Skeletal muscle tissue (tissue), 4 donors: ENCODE results near the gene FLT4. TPM values are rescaled to one million over a fixed set of nuclear protein-coding genes. Genes with fewer than 3 reads are reported as not detected.
"Not testable (repeated sequence)": the region's sequence is repeated elsewhere in the genome, so short reads cannot be mapped to it uniquely, and the experiment has no call there.

Experiments used
- H3K27ac ChIP-seq: one replicate; pipeline ENCODE4 v1.7.0; 2013; ENCODE audit warnings: mild to moderate bottlenecking, low read depth, low read length, inconsistent platforms
- H3K27me3 ChIP-seq, 3 donors: one replicate each; pipeline ENCODE4 v1.7.0; 2013; ENCODE audit warnings: low read length in 3 of 3; ENCODE audit not compliant: control insufficient read depth in 3 of 3, insufficient read depth in 3 of 3
- H3K36me3 ChIP-seq, 3 donors: one replicate each; pipeline ENCODE4 v1.7.0; 2013; ENCODE audit warnings: low read length in 3 of 3; ENCODE audit not compliant: control insufficient read depth in 3 of 3, insufficient read depth in 3 of 3
- H3K4me1 ChIP-seq, 3 donors: one replicate each; pipeline ENCODE4 v1.7.0; 2013; ENCODE audit warnings: low read length in 3 of 3, mild to moderate bottlenecking in 3 of 3; ENCODE audit not compliant: control insufficient read depth in 3 of 3, insufficient read depth in 3 of 3
- H3K4me3 ChIP-seq, 3 donors: one replicate each; pipeline ENCODE4 v1.7.0; 2013; ENCODE audit warnings: low read length in 3 of 3
- H3K9ac ChIP-seq, 3 donors: one replicate each; pipeline ENCODE4 v1.7.0; 2013; ENCODE audit warnings: low read length in 3 of 3, mild to moderate bottlenecking in 3 of 3, moderate library complexity in 2 of 3, low read depth in 1 of 3
- H3K9me3 ChIP-seq, 3 donors: one replicate each; pipeline ENCODE4 v1.7.0; 2013; ENCODE audit warnings: low read length in 3 of 3; ENCODE audit not compliant: control insufficient read depth in 3 of 3
- total RNA-seq: library from RNA; depleted of rRNA; stranded (reverse); fragments of >200 nt; gene quantifications from one replicate; pipeline ENCODE4 v1.2.3, GENCODE V29; 2014
- donor health status: Osteomylitis.

FLT4 gene
- total RNA-seq, 1 donor from 2014 or later, result 8.4 TPM

DNA sequence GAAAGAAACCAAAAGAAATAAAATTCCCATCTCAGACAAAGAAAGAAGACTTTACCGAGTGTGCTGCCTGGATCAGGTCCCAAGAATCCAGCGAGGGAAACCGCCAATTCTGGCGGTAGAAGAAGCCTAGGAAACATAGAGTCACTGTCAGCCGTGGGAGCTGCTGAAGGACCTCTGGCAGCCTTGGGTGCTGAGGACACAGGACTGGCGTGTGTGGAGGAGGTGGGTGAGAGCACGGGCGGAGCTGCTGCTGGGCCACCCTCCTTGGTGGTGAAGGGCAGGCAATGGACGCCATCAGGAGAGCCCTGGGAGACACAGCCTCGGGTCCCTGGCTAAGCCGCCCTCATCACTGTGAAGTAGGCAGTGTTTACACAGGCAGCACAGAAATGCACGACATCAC, 37.4 kb upstream of the FLT4 start:
- H3K27ac ChIP-seq, H3K4me3 ChIP-seq, H3K9me3 ChIP-seq, H3K36me3 ChIP-seq, H3K4me1 ChIP-seq, H3K9ac ChIP-seq: not testable (repeated sequence)
- H3K27me3 ChIP-seq, result peaks cover 13 to 58% (median 21%) of the 10 kb centered on the region in 3 donors

DNA sequence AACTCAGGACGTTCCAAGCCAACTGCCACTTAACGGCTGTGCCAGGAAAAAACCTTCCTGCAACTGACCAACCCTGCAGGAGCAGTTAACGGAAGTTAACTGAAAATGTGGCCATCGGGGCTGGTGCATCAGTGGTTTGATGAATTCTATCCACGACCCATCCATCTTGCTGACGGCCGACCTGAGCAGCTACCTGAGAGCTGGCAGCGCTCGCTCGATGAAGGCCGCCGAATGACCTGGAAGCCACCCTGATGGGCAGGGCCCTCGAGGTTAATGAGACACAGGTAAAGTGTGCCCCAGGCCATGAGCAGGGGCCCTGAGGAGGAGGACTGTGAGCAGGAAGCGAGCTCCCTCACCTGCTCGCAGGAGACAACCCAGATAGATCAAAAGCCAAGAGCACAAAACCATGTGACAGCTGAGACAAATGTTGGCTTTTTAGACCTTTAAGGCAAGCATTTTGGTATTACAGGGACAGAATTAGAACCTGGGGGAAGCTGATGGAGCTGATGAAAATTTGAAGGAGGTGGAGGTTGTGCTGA, 35.3 kb upstream of the FLT4 start:
- no peak overlapping the region for H3K9ac ChIP-seq
- H3K4me1 ChIP-seq, result no peaks in the 10 kb centered on the region
- no peaks in the 10 kb centered on the region for H3K36me3 ChIP-seq
- peaks cover 13 to 53% (median 16%) of the 10 kb centered on the region in 3 donors for H3K27me3 ChIP-seq
- no peak overlapping the region for H3K27ac ChIP-seq
- no peak overlapping the region for H3K4me3 ChIP-seq
- no peaks in the 10 kb centered on the region for H3K9me3 ChIP-seq

DNA sequence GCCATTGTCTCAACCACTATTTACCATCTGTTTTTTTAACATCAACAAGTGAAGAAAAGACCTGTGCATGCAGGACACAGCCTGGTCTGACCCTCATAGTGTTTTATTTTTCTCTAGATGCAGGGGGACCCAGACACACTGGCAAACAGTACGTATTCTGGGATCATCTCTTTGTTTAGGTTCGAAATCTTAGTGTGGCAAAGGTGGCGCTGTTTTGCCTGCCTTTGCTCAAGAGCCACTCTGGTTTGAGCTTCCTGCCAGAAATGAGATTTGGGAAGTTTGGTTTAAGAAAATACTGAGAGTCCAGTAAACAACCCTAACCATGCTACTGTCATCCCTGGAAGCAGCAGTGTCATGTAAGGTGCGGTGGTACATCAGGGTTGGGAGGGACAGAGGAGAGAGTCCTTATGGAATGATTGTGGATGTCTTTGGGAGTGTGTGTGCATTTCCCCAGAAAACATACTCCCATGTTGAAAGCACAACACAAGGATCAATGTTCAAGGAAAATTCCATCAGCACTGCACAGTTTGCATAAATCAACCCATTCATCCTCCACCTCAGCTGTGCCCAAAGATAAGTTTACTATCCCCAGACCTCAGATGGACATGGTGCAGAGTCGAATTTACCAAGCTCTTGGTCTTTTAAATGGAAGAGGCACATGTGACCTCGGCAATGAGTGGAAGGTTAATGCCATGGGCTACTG, 34.0 kb upstream of the FLT4 start:
- H3K4me3 ChIP-seq, result no peak overlapping the region
- H3K27ac ChIP-seq, result no peak overlapping the region
- no peaks in the 10 kb centered on the region for H3K36me3 ChIP-seq
- no peaks in the 10 kb centered on the region for H3K9me3 ChIP-seq
- H3K27me3 ChIP-seq, result peaks cover 8 to 50% (median 16%) of the 10 kb centered on the region in 3 donors
- H3K4me1 ChIP-seq, result no peaks in the 10 kb centered on the region
- H3K9ac ChIP-seq, result no peak overlapping the region

DNA sequence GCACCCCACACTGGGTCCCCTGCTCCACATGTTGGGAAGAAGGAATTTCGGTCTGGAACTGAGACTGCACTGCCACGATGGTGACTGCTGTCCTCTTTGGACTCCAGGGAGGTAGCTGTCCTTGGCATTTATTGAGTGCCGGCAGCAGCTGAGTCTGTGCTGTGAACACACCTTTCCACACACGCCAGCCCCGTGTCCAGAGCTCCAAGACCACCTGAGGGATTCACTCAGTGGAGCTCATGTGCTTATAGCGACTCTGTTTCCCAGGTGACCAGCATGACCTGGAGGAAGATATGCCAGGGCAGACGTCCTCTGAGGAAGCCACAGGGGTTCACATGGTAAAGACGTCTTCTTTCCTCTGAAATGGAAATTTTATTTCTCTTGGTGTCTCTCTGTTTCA, 33.2 kb upstream of the FLT4 start:
- Histone ChIP-seq H3K36me3 (no peaks in the 10 kb centered on the region), H3K27ac (no peak overlapping the region), H3K27me3 (peaks cover 8 to 48% (median 16%) of the 10 kb centered on the region in 3 donors), H3K4me1 (no peaks in the 10 kb centered on the region), H3K9me3 (no peaks in the 10 kb centered on the region), H3K4me3 (no peak overlapping the region), H3K9ac (no peak overlapping the region)

DNA sequence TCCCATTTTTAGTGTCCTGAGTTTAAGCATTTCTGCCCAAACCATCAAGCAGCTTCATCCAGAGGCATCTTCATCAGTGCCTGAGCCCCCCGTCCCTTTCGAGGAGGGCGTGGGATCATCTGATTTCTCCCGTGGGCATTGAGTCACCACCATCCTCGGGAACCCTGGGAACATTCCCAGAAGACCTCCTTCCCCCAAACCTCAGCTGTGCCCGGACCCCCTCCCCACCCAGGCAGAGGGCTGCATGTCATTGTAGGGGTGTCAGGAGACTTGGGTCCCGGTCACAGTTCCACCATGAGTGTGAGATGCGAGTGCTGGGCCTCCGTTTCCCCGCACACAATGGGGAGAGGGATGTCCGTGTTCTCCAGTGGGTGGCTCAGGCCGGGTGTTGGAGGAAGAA, 32.6 kb upstream of the FLT4 start:
- not testable (repeated sequence) for H3K27ac ChIP-seq
- H3K27me3 ChIP-seq, result peaks cover 8 to 43% (median 16%) of the 10 kb centered on the region in 3 donors

DNA sequence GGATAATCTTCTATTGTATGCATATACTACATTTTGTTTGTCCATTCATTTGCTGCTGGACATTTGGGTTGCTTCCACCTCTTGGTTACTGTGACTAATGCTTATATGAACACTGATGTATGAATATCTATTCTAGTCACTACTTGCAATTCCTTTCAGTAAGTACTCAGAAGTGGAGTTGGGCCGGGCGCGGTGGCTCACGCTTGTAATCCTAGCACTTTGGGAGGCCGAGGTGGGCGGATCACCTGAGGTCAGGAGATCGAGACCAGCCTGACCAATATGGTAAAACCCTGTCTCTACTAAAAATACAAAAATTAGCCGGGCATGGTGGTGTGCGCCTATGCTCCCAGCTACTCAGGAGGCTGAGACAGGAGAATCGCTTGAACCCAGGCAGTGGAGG, 28.9 kb upstream of the FLT4 start:
- not testable (repeated sequence) for H3K4me3 ChIP-seq, H3K27ac ChIP-seq, H3K36me3 ChIP-seq, H3K4me1 ChIP-seq, H3K9ac ChIP-seq, H3K9me3 ChIP-seq
- H3K27me3 ChIP-seq, result peaks cover 8 to 42% (median 10%) of the 10 kb centered on the region in 3 donors

More for the DNA sequence above, 32.6 kb upstream of the FLT4 start:
- not testable (repeated sequence) for H3K4me3 ChIP-seq, H3K9ac ChIP-seq, H3K9me3 ChIP-seq, H3K4me1 ChIP-seq, H3K36me3 ChIP-seq

DNA sequence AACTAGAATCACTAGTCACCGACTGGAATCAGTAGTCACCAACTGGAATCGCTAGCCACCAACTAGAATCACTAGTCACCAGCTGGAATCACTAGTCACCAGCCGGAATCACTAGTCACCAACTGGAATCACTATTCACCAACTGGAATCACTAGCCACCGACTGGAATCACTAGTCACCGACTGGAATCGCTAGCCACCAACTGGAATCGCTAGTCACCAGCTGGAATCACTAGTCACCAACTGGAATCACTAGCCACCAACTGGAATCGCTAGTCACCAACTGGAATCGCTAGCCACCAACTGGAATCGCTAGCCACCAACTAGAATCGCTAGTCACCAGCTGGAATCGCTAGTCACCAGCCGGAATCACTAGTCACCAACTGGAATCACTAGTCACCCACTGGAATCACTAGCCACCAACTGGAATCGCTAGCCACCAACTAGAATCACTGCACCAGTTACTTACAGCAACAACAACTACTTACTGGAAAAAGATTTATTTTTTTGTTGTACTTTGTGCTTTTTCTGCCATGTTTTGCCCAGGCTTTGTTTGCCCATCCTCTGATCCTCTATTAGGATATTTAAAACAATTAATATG, 25.7 kb upstream of the FLT4 start:
- peaks cover 0 to 2% (median 2%) of the 10 kb centered on the region in 3 donors for H3K4me1 ChIP-seq
- H3K4me3 ChIP-seq, result no peak overlapping the region
- no peaks in the 10 kb centered on the region for H3K9me3 ChIP-seq
- peaks cover 7 to 30% (median 10%) of the 10 kb centered on the region in 3 donors for H3K27me3 ChIP-seq
- no peaks in the 10 kb centered on the region for H3K36me3 ChIP-seq
- no peak overlapping the region for H3K27ac ChIP-seq
- no peak overlapping the region for H3K9ac ChIP-seq

DNA sequence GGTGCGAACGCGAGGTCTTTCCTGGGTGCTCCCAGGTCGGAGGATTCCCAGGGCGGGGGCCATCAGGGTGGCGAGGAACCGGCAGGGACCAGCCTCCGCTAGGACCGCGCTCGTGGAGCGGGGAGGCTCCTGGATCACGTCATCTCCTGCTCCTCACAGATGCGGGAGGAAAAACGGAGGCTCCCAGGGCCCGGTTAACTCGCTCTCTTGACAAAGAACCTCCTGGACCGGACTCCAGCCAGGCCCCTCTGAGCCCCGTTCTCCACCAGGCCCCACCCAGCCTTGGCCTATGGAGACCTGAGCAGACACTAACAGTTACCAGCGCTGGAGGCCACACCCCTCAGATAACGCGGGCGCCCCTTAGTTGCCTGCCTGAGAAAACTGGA, 24.7 kb upstream of the FLT4 start:
- H3K36me3 ChIP-seq, H3K4me1 ChIP-seq, H3K9ac ChIP-seq, H3K9me3 ChIP-seq, H3K4me3 ChIP-seq, H3K27ac ChIP-seq: not testable (repeated sequence)
- H3K27me3 ChIP-seq, result peaks cover 7 to 27% (median 10%) of the 10 kb centered on the region in 3 donors

DNA sequence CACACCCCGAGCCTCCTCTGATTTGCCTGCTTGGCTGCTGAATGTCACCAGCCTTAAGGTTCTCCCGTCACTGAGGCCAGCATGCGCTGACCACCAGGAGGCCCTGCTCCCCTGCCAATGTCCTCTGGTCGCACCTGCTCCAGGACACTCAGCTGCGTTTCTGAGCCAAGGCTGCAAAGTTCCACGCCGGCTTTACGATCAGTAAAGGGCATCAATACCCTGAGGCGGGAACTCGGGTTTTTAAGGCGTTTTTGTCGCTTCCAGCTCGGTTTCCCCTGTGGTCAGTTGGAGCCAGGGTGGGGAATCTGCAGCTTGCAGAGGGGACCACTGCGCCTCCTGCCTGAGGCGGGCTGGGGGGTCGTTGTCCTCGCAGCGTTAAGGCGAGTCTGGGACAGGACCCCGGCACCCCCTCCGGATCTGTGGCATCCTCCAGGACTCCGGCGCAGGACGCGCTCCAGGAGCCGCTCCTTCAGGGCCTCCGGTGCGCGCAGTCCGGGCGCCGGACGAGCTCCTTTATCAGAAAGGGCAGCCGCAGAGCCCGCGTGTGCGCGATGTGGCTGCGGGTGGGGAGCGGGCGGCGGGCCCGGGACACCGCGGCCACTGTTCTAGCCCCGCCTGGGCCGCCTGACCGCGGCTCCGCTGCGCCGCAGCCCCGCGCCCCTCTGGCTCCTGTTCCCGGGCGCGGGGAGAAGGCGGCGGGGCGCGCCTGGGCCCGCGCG, 24.1 kb upstream of the FLT4 start:
- H3K4me1 ChIP-seq, result peaks cover 0 to 2% (median 2%) of the 10 kb centered on the region in 3 donors
- no peak overlapping the region for H3K9ac ChIP-seq
- no peak overlapping the region for H3K27ac ChIP-seq
- no peaks in the 10 kb centered on the region for H3K9me3 ChIP-seq
- H3K27me3 ChIP-seq, result peaks cover 7 to 27% (median 10%) of the 10 kb centered on the region in 3 donors
- no peaks in the 10 kb centered on the region for H3K36me3 ChIP-seq
- no peak overlapping the region for H3K4me3 ChIP-seq
